Neural progenitor cell (in vitro differentiated cells): ENCODE results near the gene UCHL5. TPM values are rescaled to one million over a fixed set of nuclear protein-coding genes. Genes with fewer than 3 reads are reported as not detected.

Source experiments
- DNase-seq: peaks from one replicate; pipeline ENCODE4 v3.0.0-alpha.2; 2016; ENCODE audit warnings: low spot score
- H2AFZ ChIP-seq: fragments of 200-600 bp; sonication (generic); replicated peaks from 2 replicates; pipeline ENCODE4 v1.6.1; 2016; ENCODE audit warnings: antibody characterized with exemption
- H3F3A ChIP-seq: fragments of 200-600 bp; sonication (generic); 2 replicates; pipeline ENCODE4 v1.6.1; 2016; ENCODE audit warnings: antibody characterized with exemption, low read depth
- H3K27ac ChIP-seq: fragments of 200-600 bp; sonication (generic); 2 replicates; pipeline ENCODE4 v1.5.1; 2016; ENCODE audit warnings: mild to moderate bottlenecking
- H3K27me3 ChIP-seq: fragments of 200-600 bp; sonication (generic); 2 replicates; pipeline ENCODE4 v1.6.1; 2016; ENCODE audit warnings: mild to moderate bottlenecking, moderate library complexity
- H3K36me3 ChIP-seq: fragments of 200-600 bp; sonication (generic); 2 replicates; pipeline ENCODE4 v1.5.1; 2016
- H3K4me1 ChIP-seq: fragments of 200-600 bp; sonication (generic); 2 replicates; pipeline ENCODE4 v1.6.1; 2016; ENCODE audit warnings: mixed run types
- H3K4me2 ChIP-seq: fragments of 200-600 bp; sonication (generic); 2 replicates; pipeline ENCODE4 v1.6.1; 2016
- H3K4me3 ChIP-seq: fragments of 200-600 bp; sonication (generic); 2 replicates; pipeline ENCODE4 v1.5.1; 2016
- H3K79me2 ChIP-seq: fragments of 200-600 bp; sonication (generic); 2 replicates; pipeline ENCODE4 v1.6.1; 2016; ENCODE audit warnings: low read depth
- H3K9ac ChIP-seq: fragments of 200-600 bp; sonication (generic); 2 replicates; pipeline ENCODE4 v1.6.1; 2016
- H3K9me3 ChIP-seq: fragments of 200-600 bp; sonication (generic); 2 replicates; pipeline ENCODE4 v1.5.1; 2016; ENCODE audit warnings: low read depth
- H4K20me1 ChIP-seq: fragments of 200-600 bp; sonication (generic); 2 replicates; pipeline ENCODE4 v1.6.1; 2016; ENCODE audit warnings: low read depth
- H3K27ac Mint-ChIP-seq: 3 replicates; pipeline ENCODE4 v1.8.0; 2021; ENCODE audit warnings: mixed read lengths
- H3K27me3 Mint-ChIP-seq: 2 replicates; pipeline ENCODE4 v1.8.0; 2022; ENCODE audit warnings: low read depth, mild to moderate bottlenecking, inconsistent platforms, moderate library complexity, mixed read lengths; ENCODE audit not compliant: insufficient read depth
- H3K36me3 Mint-ChIP-seq: 3 replicates; pipeline ENCODE4 v1.8.0; 2021; ENCODE audit warnings: mixed read lengths
- H3K4me1 Mint-ChIP-seq: 3 replicates; pipeline ENCODE4 v1.8.0; 2021; ENCODE audit warnings: mixed read lengths
- H3K4me3 Mint-ChIP-seq: 3 replicates; pipeline ENCODE4 v1.8.0; 2021; ENCODE audit warnings: mild to moderate bottlenecking, moderate library complexity, mixed read lengths
- H3K9me3 Mint-ChIP-seq: 3 replicates; pipeline ENCODE4 v1.8.0; 2020; ENCODE audit warnings: mixed read lengths
- CTCF ChIP-seq: fragments of 200-600 bp; sonication (generic); IDR thresholded peaks from 2 replicates; pipeline ENCODE4 v1.5.1; 2017; ENCODE audit warnings: antibody characterized with exemption, mild to moderate bottlenecking
- EZH2 ChIP-seq: fragments of 200-600 bp; sonication (generic); IDR thresholded peaks from 2 replicates; pipeline ENCODE4 v1.6.1; 2017; ENCODE audit warnings: antibody characterized with exemption, mild to moderate bottlenecking, moderate library complexity
- EZH2phosphoT487 ChIP-seq: fragments of 200-600 bp; sonication (generic); IDR thresholded peaks from 2 replicates; pipeline ENCODE4 v1.6.1; 2017; ENCODE audit warnings: antibody characterized with exemption
- total RNA-seq: library from RNA; depleted of rRNA; stranded (reverse); fragments of >200 nt; gene quantifications from 2 replicates; pipeline ENCODE4 v1.2.3, GENCODE V29; 2015; ENCODE audit warnings: low replicate concordance

UCHL5 gene
- total RNA-seq, 1 donor from 2014 or later: 49.4 TPM

- H3K9me3 Mint-ChIP-seq: peaks cover 4% of the 10 kb centered on the region
- H3K79me2 ChIP-seq: no peaks in the 10 kb centered on the region
- H3K27me3 Mint-ChIP-seq: no peaks in the 10 kb centered on the region
- no peak overlapping the region for H3K4me2 ChIP-seq
- H3F3A ChIP-seq: no peaks in the 10 kb centered on the region
- no peak overlapping the region for H3K9ac ChIP-seq
- H3K36me3 Mint-ChIP-seq: no peaks in the 10 kb centered on the region
- no peak overlapping the region for H3K4me3 ChIP-seq
- peaks cover 11% of the 10 kb centered on the region for H3K4me1 ChIP-seq
- no peak overlapping the region for H3K27ac ChIP-seq
- peaks cover 8% of the 10 kb centered on the region for H3K4me1 Mint-ChIP-seq
- H2AFZ ChIP-seq: no peak overlapping the region
- no peaks in the 10 kb centered on the region for H3K36me3 ChIP-seq
- no peaks in the 10 kb centered on the region for H3K9me3 ChIP-seq
- H3K27ac Mint-ChIP-seq: no peak overlapping the region
- DNase-seq: no peak
- no peaks in the 10 kb centered on the region for H4K20me1 ChIP-seq
- no peak overlapping the region for H3K4me3 Mint-ChIP-seq
- TF ChIP-seq EZH2: no peak
- no peak for TF ChIP-seq EZH2phosphoT487
- TF ChIP-seq CTCF: no peak
- H3K27me3 ChIP-seq: no peaks in the 10 kb centered on the region
Observed at GRCh38 chr1:192977089-192977706, 82.0 kb downstream of the UCHL5 start.

GRCh38 chr1:192976576-192976975 lies 82.6 kb downstream of the UCHL5 start:
- H3K27me3 ChIP-seq: no peaks in the 10 kb centered on the region
- no peaks in the 10 kb centered on the region for H4K20me1 ChIP-seq
- H3K36me3 Mint-ChIP-seq: no peaks in the 10 kb centered on the region
- no peaks in the 10 kb centered on the region for H3K27me3 Mint-ChIP-seq
- no peak overlapping the region for H3K4me3 Mint-ChIP-seq
- H3K4me3 ChIP-seq: no peak overlapping the region
- no peak for DNase-seq
- TF ChIP-seq CTCF: no peak
- TF ChIP-seq EZH2phosphoT487: no peak
- no peak for TF ChIP-seq EZH2
- peaks cover 8% of the 10 kb centered on the region for H3K4me1 Mint-ChIP-seq
- no peak overlapping the region for H3K27ac Mint-ChIP-seq
- no peak overlapping the region for H2AFZ ChIP-seq
- H3K27ac ChIP-seq: no peak overlapping the region
- no peak overlapping the region for H3K9ac ChIP-seq
- no peak overlapping the region for H3K4me2 ChIP-seq
- no peaks in the 10 kb centered on the region for H3K9me3 ChIP-seq
- peaks cover 4% of the 10 kb centered on the region for H3K9me3 Mint-ChIP-seq
- H3K36me3 ChIP-seq: no peaks in the 10 kb centered on the region
- H3K4me1 ChIP-seq: peaks cover 11% of the 10 kb centered on the region
- no peaks in the 10 kb centered on the region for H3F3A ChIP-seq
- H3K79me2 ChIP-seq: no peaks in the 10 kb centered on the region

GRCh38 chr1:192974701-192975100 lies 84.5 kb downstream of the UCHL5 start:
- Histone ChIP-seq H3K27ac (no peak overlapping the region), H3K4me1 (peaks cover 11% of the 10 kb centered on the region), H3F3A (no peaks in the 10 kb centered on the region), H2AFZ (no peak overlapping the region), H3K4me2 (no peak overlapping the region), H3K9me3 (no peaks in the 10 kb centered on the region), H4K20me1 (no peaks in the 10 kb centered on the region), H3K9ac (no peak overlapping the region), H3K36me3 (no peaks in the 10 kb centered on the region), H3K4me3 (no peak overlapping the region), H3K79me2 (no peaks in the 10 kb centered on the region), H3K27me3 (no peaks in the 10 kb centered on the region)
- H3K4me3 Mint-ChIP-seq: no peak overlapping the region
- no peak for DNase-seq
- H3K36me3 Mint-ChIP-seq: no peaks in the 10 kb centered on the region
- H3K4me1 Mint-ChIP-seq: peaks cover 8% of the 10 kb centered on the region
- H3K9me3 Mint-ChIP-seq: peaks cover 4% of the 10 kb centered on the region
- no peak overlapping the region for H3K27ac Mint-ChIP-seq
- TF ChIP-seq EZH2: no peak
- no peak for TF ChIP-seq EZH2phosphoT487
- TF ChIP-seq CTCF: no peak
- no peaks in the 10 kb centered on the region for H3K27me3 Mint-ChIP-seq
